NB4 (cell line): ENCODE data around the gene SEC16A.

ENCODE experiments used
- DNase-seq: peaks from one replicate; pipeline ENCODE4 v3.0.0; 2010; ENCODE audit warnings: low read depth
- H3K4me3 ChIP-seq: one replicate; pipeline ENCODE4 v1.5.1; 2011; ENCODE audit warnings: mild to moderate bottlenecking, low read depth, low read length, moderate library complexity
- MYC ChIP-seq: IDR thresholded peaks from 2 replicates; pipeline ENCODE4 v1.6.1; 2011; ENCODE audit warnings: low read depth, low read length
- POLR2A ChIP-seq: IDR thresholded peaks from 2 replicates; pipeline ENCODE4 v1.6.1; 2011; ENCODE audit warnings: mild to moderate bottlenecking; ENCODE audit not compliant: insufficient read length; ENCODE audit errors: extremely low read depth
- TF ChIP-seq, protein P1 (sequence below): IDR thresholded peaks from 2 replicates; pipeline ENCODE4 v1.6.1; 2011; ENCODE audit warnings: low read depth, low read length
- TF ChIP-seq, protein P2 (sequence below): IDR thresholded peaks from one replicate; pipeline ENCODE4 v1.5.1; 2012; ENCODE audit warnings: low read depth, low read length

SEC16A gene

DNA sequence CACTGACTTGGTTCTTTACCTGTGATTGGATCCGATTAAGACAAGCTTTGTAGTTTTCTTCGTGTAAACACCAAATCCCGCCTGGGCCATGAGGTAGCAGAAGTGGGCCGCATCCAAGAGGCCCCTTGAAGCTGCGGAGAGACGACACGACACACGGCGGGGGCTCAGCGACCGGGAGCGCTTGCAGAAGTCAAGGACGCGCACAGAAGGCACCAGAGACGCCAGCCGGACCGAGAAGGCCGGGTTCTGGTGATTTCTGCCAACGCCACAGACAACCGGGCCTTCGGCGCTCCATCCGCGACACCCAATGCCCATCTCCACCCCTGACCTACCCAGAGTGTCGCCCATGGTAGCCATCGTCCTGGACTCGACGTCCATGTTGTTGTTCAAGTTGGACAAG is 23.4 kb downstream of the SEC16A start:
- DNase-seq: no peak
- no peak overlapping the region for H3K4me3 ChIP-seq
- TF ChIP-seq MYC: no peak
- TF ChIP-seq POLR2A: no peak
- TF ChIP-seq, protein P1, sequence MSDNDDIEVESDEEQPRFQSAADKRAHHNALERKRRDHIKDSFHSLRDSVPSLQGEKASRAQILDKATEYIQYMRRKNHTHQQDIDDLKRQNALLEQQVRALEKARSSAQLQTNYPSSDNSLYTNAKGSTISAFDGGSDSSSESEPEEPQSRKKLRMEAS: no peak
- TF ChIP-seq, protein P2, sequence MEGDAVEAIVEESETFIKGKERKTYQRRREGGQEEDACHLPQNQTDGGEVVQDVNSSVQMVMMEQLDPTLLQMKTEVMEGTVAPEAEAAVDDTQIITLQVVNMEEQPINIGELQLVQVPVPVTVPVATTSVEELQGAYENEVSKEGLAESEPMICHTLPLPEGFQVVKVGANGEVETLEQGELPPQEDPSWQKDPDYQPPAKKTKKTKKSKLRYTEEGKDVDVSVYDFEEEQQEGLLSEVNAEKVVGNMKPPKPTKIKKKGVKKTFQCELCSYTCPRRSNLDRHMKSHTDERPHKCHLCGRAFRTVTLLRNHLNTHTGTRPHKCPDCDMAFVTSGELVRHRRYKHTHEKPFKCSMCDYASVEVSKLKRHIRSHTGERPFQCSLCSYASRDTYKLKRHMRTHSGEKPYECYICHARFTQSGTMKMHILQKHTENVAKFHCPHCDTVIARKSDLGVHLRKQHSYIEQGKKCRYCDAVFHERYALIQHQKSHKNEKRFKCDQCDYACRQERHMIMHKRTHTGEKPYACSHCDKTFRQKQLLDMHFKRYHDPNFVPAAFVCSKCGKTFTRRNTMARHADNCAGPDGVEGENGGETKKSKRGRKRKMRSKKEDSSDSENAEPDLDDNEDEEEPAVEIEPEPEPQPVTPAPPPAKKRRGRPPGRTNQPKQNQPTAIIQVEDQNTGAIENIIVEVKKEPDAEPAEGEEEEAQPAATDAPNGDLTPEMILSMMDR: no peak

DNA sequence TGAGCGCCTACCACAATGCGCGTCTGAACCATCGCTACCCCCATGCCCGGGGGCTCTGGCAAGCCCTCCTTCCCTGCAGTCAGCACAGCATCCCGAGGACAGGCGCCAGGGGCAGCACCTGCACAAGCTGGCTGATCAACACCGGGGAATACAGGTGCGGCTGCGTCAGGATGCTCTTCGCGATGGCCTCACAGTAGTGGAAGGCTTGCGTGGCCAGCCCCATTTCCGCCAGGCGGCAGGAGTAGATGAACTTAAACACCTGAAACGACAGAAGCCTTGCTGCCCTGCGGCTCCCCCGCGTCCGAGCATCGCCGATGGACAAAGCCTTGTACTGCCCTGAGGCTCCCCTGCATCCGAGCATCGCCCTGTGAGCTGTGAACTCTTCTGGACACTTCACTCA is 25.5 kb downstream of the SEC16A start:
- TF ChIP-seq MYC: no peak
- TF ChIP-seq POLR2A: no peak
- TF ChIP-seq, protein P1: no peak
- TF ChIP-seq, protein P2: no peak
- no peak for DNase-seq
- no peak overlapping the region for H3K4me3 ChIP-seq

DNA sequence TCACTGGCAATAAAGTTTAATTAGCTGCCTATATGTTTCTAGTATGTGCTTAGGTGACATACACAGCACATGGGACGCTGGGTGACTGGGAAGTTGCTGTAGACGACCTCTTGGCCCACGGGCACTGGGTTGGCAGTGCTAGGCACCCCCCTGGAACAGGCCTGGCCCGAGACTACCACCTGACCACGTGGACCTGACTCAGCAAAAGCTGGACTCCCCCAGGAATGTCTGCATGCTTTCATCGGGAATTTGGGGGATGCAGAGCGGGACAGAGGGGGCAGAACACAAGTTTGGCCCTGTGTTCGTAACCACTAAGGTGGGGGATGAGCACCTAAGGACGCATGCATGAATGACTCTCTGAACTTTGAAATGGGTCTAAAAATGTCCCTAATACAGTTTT is 26.6 kb downstream of the SEC16A start:
- H3K4me3 ChIP-seq: no peak overlapping the region
- DNase-seq: no peak
- TF ChIP-seq MYC (no peak), POLR2A (no peak)
- TF ChIP-seq, protein P2: no peak
- TF ChIP-seq, protein P1: no peak

DNA sequence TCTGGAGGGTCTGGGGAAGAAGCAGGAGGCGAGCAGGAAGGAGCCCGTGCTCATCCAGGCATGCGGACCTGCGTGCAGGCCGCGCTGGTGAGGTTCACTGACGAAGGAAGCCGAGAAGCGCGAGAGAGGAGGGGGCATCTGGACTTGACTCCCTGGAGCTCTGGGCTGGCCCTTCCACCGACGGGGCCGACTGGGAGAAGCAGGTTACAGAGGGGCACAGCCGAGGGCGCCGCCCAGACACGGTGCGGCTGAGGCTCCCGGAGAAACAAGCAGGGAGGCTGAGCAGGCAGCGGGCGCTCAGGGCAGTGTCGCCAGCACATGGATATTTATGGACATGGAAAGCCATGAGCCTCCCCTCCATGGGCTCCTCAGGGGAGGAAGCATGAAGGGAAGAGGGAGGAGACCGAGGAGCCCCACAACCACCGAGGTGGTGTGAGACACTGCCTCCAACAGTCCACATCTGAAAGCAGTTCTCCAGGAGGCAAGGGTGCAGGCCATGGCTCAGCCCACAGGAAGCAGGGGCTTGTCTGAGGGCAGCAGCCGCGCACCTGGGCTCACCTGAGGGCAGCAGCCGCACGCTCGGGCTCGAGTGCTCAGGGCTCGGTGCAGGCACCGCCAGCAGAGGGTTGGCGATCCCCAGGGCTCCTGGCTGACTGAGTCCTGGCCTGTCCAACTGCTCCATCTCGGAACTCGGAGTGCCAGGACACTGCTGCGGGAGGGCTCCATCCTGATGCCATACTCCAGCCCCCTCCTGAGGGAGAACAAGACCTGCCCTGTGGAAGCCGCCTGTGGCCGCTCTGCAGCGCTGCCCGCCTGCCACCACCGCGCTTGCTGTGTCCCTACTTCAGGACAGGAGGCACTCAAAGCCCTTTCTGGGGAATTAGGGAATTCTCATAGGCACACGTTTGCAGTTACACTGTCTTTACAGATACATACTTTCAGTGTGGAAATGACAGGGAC is 27.5 kb downstream of the SEC16A start:
- TF ChIP-seq, protein P2: no peak
- TF ChIP-seq POLR2A: no peak
- DNase-seq: no peak
- H3K4me3 ChIP-seq: no peak overlapping the region

DNA sequence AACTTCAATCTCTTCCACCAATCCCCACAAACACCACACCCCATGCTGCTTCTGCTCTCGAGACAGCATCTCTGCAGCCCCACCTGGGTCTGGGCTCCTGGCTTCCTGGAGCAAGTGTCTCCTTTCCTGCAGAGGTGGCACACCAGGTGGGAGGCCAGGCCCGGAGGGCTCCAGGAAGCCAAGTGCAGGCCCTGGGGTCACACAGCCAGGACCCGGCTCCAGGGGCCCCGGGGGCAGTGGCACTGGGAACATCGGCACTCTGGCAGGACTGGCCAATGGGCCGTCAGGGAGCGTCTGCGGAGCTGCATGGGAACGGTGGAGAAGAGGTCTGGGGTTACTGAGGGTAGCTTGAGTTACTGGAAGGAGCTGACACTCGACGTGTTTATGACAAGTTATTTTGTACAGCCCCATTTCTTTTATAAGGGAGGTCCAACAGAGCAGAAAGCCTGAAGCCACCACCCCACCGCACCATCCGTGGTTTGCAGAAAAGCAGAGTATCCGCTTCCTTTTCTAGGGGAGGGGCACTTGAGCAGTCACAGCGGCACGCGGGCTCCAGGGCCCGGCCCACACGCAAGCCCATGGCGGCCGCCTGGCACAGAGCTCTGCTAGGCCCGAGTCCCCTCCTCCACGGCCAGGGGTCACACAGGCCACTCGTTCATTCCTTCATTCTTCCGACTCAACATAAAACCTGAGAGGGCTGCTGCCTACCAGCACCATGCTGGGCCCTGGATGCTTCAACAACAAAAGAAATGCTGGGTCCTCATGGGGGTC is 28.6 kb downstream of the SEC16A start:
- no peak for DNase-seq
- H3K4me3 ChIP-seq: no peak overlapping the region
- TF ChIP-seq, protein P2: no peak
- TF ChIP-seq POLR2A: no peak
- TF ChIP-seq, protein P1: no peak
- no peak for TF ChIP-seq MYC
